Measurements from ENCODE around the gene NDUFV3. TPM values are rescaled to one million over a fixed set of nuclear protein-coding genes. Genes with fewer than 3 reads are reported as not detected.

NDUFV3 gene
- total RNA-seq, 6 experiments from 2014 or later: 18.9 to 39.1 (median 23.6) TPM

DNA sequence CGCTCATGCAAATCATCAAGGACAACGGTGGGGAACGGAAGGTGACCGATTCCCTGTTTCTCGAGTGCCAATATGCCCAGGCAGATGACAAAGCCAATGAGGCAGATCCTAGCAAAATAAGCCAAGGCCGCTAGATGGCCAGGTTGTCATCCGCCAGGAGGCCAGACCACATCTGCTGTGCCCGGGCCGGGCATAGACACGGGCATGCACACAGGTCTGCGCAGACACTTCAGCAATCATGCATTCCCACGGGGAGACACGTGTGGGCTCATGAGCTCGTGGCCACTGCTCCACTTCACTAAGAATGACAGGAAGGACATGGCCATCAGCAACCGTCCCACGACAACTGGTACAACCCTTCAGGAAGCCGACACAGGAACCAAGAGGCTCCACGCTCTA is 37.2 kb upstream of the NDUFV3 start:
- WGBS (ENCODE audit: insufficient coverage, low coverage, low lambda C conversion rate, missing lambda C conversion rate): 33% methylated on average over 1 of the region's 18 CpGs
- no peak overlapping the region for H3K4me3 ChIP-seq
- H3K36me3 ChIP-seq: peaks cover 0 to 66% (median 20%) of the 10 kb centered on the region in 4 donors
- no peaks in the 10 kb centered on the region for H3K9me3 ChIP-seq
- H3K4me1 ChIP-seq: no peaks in the 10 kb centered on the region
- TF ChIP-seq POLR2A (IDR thresholded peaks at IDR 0.05): no peak
- TF ChIP-seq, protein P1, sequence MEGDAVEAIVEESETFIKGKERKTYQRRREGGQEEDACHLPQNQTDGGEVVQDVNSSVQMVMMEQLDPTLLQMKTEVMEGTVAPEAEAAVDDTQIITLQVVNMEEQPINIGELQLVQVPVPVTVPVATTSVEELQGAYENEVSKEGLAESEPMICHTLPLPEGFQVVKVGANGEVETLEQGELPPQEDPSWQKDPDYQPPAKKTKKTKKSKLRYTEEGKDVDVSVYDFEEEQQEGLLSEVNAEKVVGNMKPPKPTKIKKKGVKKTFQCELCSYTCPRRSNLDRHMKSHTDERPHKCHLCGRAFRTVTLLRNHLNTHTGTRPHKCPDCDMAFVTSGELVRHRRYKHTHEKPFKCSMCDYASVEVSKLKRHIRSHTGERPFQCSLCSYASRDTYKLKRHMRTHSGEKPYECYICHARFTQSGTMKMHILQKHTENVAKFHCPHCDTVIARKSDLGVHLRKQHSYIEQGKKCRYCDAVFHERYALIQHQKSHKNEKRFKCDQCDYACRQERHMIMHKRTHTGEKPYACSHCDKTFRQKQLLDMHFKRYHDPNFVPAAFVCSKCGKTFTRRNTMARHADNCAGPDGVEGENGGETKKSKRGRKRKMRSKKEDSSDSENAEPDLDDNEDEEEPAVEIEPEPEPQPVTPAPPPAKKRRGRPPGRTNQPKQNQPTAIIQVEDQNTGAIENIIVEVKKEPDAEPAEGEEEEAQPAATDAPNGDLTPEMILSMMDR (IDR thresholded peaks at IDR 0.05): no peak
- H3K27ac ChIP-seq: no peak overlapping the region
- ATAC-seq: no peak
- DNase-seq: no peak
- H3K27me3 ChIP-seq: no peaks in the 10 kb centered on the region
- intact Hi-C loops (cut with DNase I): loop anchor here in 1 of 2 donors (10.0 kb wide), 1 partner anchor 59 kb away; no protein-coding TSS in a partner anchor

DNA sequence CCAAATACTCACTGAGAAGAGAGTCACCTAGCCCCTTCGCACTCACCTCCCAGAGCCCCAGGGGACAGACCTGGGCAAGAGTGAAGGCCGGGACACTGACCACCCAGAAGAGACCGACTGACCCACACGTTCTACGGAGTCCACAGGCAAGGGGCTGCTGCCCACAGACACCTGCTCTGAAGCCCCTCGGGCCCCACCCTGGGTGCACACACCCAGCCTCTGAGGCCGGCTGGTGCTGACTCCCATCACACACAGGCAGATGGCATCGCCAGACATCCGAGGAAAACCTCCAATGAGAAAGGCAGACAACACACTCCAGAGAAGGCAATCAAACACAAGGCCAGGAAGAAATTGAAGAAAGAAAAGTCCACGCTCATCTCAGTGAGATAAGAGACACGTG is 35.9 kb upstream of the NDUFV3 start:
- ATAC-seq (no peak), DNase-seq (no peak)
- Histone ChIP-seq H3K27ac (no peak overlapping the region), H3K36me3 (peaks cover 0 to 61% (median 17%) of the 10 kb centered on the region in 4 donors), H3K27me3 (no peaks in the 10 kb centered on the region), H3K9me3 (no peaks in the 10 kb centered on the region), H3K4me1 (no peaks in the 10 kb centered on the region), H3K4me3 (no peak overlapping the region)
- no peak for TF ChIP-seq POLR2A (IDR thresholded peaks at IDR 0.05)
- TF ChIP-seq, protein P1 (IDR thresholded peaks at IDR 0.05): no peak
- 93% methylated on average over 3 of the region's 11 CpGs for WGBS (ENCODE audit: insufficient coverage, low coverage, low lambda C conversion rate, missing lambda C conversion rate)
- intact Hi-C loops (cut with DNase I): loop anchor here in 1 of 2 donors (10.0 kb wide), 1 partner anchor 58 kb away; no protein-coding TSS in a partner anchor

- TF ChIP-seq, protein P1 (IDR thresholded peaks at IDR 0.05): no peak
- TF ChIP-seq POLR2A (IDR thresholded peaks at IDR 0.05): no peak
- WGBS (ENCODE audit: insufficient coverage, low coverage, low lambda C conversion rate, missing lambda C conversion rate): 81% methylated on average over 12 of the region's 19 CpGs
- intact Hi-C loops (cut with DNase I): loop anchor here in 1 of 2 donors (10.0 kb wide), 1 partner anchor 56 kb away; no protein-coding TSS in a partner anchor
- H3K27ac ChIP-seq: no peak overlapping the region
- H3K4me3 ChIP-seq: no peak overlapping the region
- H3K36me3 ChIP-seq: peaks cover 0 to 62% (median 20%) of the 10 kb centered on the region in 4 donors
- H3K9me3 ChIP-seq: no peaks in the 10 kb centered on the region
- H3K27me3 ChIP-seq: no peaks in the 10 kb centered on the region
- no peak for ATAC-seq
- H3K4me1 ChIP-seq: no peaks in the 10 kb centered on the region
- no peak for DNase-seq
These were observed 34.8 kb upstream of the NDUFV3 start for GRCh38 chr21:42858185-42858847.

GRCh38 chr21:42858957-42859890 is 33.9 kb upstream of the NDUFV3 start:
- intact Hi-C loops (cut with DNase I): loop anchor here in 1 of 2 donors (10.0 kb wide), 1 partner anchor 56 kb away; no protein-coding TSS in a partner anchor
- DNase-seq (peak in 1 of 3 donors; percentile 41), ATAC-seq (no peak)
- Histone ChIP-seq H3K9me3 (no peaks in the 10 kb centered on the region), H3K27ac (no peak overlapping the region), H3K36me3 (peaks cover 0 to 53% (median 18%) of the 10 kb centered on the region in 4 donors), H3K4me3 (no peak overlapping the region), H3K4me1 (no peaks in the 10 kb centered on the region), H3K27me3 (no peaks in the 10 kb centered on the region)
- WGBS (ENCODE audit: insufficient coverage, low coverage, low lambda C conversion rate, missing lambda C conversion rate): 86% methylated on average over 13 of the region's 34 CpGs
- TF ChIP-seq, protein P1 (IDR thresholded peaks at IDR 0.05): no peak
